ENCODE results near the gene ENDOD1. TPM values are rescaled to one million over a fixed set of nuclear protein-coding genes. Genes with fewer than 3 reads are reported as not detected.

ENDOD1 gene
- total RNA-seq, 3 donors from 2014 or later (not counting 1 experiment from before 2014, with no cell fraction given): 10.1 to 15.5 (median 14.0) TPM

DNA sequence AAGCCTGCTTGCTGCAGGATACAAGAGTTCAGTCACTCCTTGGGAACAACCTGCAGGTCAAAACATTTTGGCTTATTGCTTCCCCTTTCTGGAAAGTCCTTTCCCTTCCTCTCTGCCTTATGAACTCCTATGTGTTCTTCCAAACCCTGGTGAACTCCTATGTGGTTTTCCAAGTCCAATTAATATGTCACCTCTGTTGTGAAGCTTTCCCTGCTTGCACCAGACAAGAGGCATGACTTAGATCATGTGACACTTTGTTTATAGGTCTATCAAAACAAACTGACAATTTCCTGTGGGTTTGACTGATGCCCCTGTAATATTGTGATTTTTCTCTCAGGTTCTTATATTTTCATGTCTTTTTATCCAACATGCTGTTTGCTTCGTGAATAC, 64.2 kb downstream of the ENDOD1 start:
- DNase-seq (peak in 1 of 2 donors; percentile 41), ATAC-seq (no peak)
- Mint-ChIP-seq H3K36me3 (no peaks in the 10 kb centered on the region), H3K4me1 (peaks cover 37 to 52% of the 10 kb centered on the region in 2 donors), H3K4me3 (peak overlapping the region; percentile 85), H3K9me3 (no peaks in the 10 kb centered on the region), H3K27ac (peak overlapping the region; percentile 91 to 94), H3K27me3 (ENCODE audit: low read depth in 2 of 2) (peaks cover 0 to 3% of the 10 kb centered on the region in 2 donors)
- Histone ChIP-seq H3K27me3 (ENCODE audit: control insufficient read depth, insufficient read depth, low read length) (no peaks in the 10 kb centered on the region), H3K4me3 (ENCODE audit: low read length) (no peak overlapping the region), H3K9me3 (ENCODE audit: control insufficient read depth, insufficient read depth, low read length) (no peaks in the 10 kb centered on the region), H3K4me1 (ENCODE audit: control insufficient read depth, insufficient read depth, low read length) (peaks cover 49% of the 10 kb centered on the region), H3K27ac (ENCODE audit: low read length) (peak overlapping the region; percentile 79), H3K36me3 (ENCODE audit: control insufficient read depth, insufficient read depth, low read length) (no peaks in the 10 kb centered on the region)
- TF ChIP-seq, protein P1, sequence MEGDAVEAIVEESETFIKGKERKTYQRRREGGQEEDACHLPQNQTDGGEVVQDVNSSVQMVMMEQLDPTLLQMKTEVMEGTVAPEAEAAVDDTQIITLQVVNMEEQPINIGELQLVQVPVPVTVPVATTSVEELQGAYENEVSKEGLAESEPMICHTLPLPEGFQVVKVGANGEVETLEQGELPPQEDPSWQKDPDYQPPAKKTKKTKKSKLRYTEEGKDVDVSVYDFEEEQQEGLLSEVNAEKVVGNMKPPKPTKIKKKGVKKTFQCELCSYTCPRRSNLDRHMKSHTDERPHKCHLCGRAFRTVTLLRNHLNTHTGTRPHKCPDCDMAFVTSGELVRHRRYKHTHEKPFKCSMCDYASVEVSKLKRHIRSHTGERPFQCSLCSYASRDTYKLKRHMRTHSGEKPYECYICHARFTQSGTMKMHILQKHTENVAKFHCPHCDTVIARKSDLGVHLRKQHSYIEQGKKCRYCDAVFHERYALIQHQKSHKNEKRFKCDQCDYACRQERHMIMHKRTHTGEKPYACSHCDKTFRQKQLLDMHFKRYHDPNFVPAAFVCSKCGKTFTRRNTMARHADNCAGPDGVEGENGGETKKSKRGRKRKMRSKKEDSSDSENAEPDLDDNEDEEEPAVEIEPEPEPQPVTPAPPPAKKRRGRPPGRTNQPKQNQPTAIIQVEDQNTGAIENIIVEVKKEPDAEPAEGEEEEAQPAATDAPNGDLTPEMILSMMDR (IDR thresholded peaks at IDR 0.05): no peak
- intact Hi-C loops (cut with micrococcal nuclease): loop anchor here (1.0 to 10.0 kb wide), 5 partner anchors 77 to 1273 kb away; partner anchors contain the start of gene SESN3
- no CpG with 5 or more reads among the region's 1 CpG for WGBS (ENCODE audit: insufficient coverage)

- H3K4me1 Mint-ChIP-seq: peaks cover 37 to 51% of the 10 kb centered on the region in 2 donors
- H3K4me3 Mint-ChIP-seq: no peak overlapping the region
- no peaks in the 10 kb centered on the region for H3K9me3 Mint-ChIP-seq
- peaks cover 49% of the 10 kb centered on the region for H3K4me1 ChIP-seq (ENCODE audit: control insufficient read depth, insufficient read depth, low read length)
- no peaks in the 10 kb centered on the region for H3K9me3 ChIP-seq (ENCODE audit: control insufficient read depth, insufficient read depth, low read length)
- TF ChIP-seq, protein P1 (IDR thresholded peaks at IDR 0.05): peak; percentile 33
- H3K36me3 ChIP-seq (ENCODE audit: control insufficient read depth, insufficient read depth, low read length): no peaks in the 10 kb centered on the region
- peak overlapping the region; percentile 91 to 94 for H3K27ac Mint-ChIP-seq
- H3K36me3 Mint-ChIP-seq: no peaks in the 10 kb centered on the region
- DNase-seq: peak in 1 of 2 donors; percentile 81
- intact Hi-C loops (cut with micrococcal nuclease): loop anchor here (5.0 to 10.0 kb wide), 3 partner anchors 280 to 1273 kb away; no protein-coding TSS in a partner anchor
- H3K27me3 Mint-ChIP-seq (ENCODE audit: low read depth in 2 of 2): no peaks in the 10 kb centered on the region
- H3K4me3 ChIP-seq (ENCODE audit: low read length): no peak overlapping the region
- H3K27me3 ChIP-seq (ENCODE audit: control insufficient read depth, insufficient read depth, low read length): no peaks in the 10 kb centered on the region
- no peak for ATAC-seq
- no peak overlapping the region for H3K27ac ChIP-seq (ENCODE audit: low read length)
These were observed 64.9 kb downstream of the ENDOD1 start for GRCh38 chr11:95154514-95154913.

- Mint-ChIP-seq H3K4me1 (peaks cover 37 to 47% of the 10 kb centered on the region in 2 donors), H3K36me3 (no peaks in the 10 kb centered on the region), H3K9me3 (no peaks in the 10 kb centered on the region), H3K27ac (no peak overlapping the region), H3K4me3 (no peak overlapping the region), H3K27me3 (ENCODE audit: low read depth in 2 of 2) (no peaks in the 10 kb centered on the region)
- ATAC-seq: no peak
- H3K9me3 ChIP-seq (ENCODE audit: control insufficient read depth, insufficient read depth, low read length): no peaks in the 10 kb centered on the region
- DNase-seq: no peak
- TF ChIP-seq, protein P1 (IDR thresholded peaks at IDR 0.05): no peak
- H3K4me1 ChIP-seq (ENCODE audit: control insufficient read depth, insufficient read depth, low read length): peaks cover 43% of the 10 kb centered on the region
- H3K27me3 ChIP-seq (ENCODE audit: control insufficient read depth, insufficient read depth, low read length): no peaks in the 10 kb centered on the region
- no peak overlapping the region for H3K4me3 ChIP-seq (ENCODE audit: low read length)
- 100% methylated on average over 2 of the region's 4 CpGs for WGBS (ENCODE audit: insufficient coverage)
- no peaks in the 10 kb centered on the region for H3K36me3 ChIP-seq (ENCODE audit: control insufficient read depth, insufficient read depth, low read length)
- intact Hi-C loops (cut with micrococcal nuclease): loop anchor here (10.0 kb wide), 1 partner anchor 279 kb away; no protein-coding TSS in a partner anchor
- no peak overlapping the region for H3K27ac ChIP-seq (ENCODE audit: low read length)
These were observed 65.7 kb downstream of the ENDOD1 start for GRCh38 chr11:95155385-95155784.
